Ascending aorta (tissue), 2 donors: ENCODE results near the gene GPR176. TPM values are rescaled to one million over a fixed set of nuclear protein-coding genes. Genes with fewer than 3 reads are reported as not detected.

Source experiments
- DNase-seq, 2 donors: peaks; one replicate each; pipeline ENCODE4 v3.0.0-alpha.2; 2019; ENCODE audit warnings: low spot score in 2 of 2
- H3K27ac ChIP-seq, 2 donors: fragments of 200-600 bp; sonication (generic); one replicate each; pipeline ENCODE4 v1.5.1; 2016 to 2017; ENCODE audit warnings: mild to moderate bottlenecking in 1 of 2
- H3K27me3 ChIP-seq: fragments of 200-600 bp; sonication (generic); one replicate; pipeline ENCODE4 v1.5.1; 2017
- H3K36me3 ChIP-seq, 2 donors: fragments of 200-600 bp; sonication (generic); one replicate each; pipeline ENCODE4 v1.5.1; 2016
- H3K4me1 ChIP-seq, 2 donors: fragments of 200-600 bp; sonication (generic); one replicate each; pipeline ENCODE4 v1.5.1; 2016 to 2017; ENCODE audit warnings: mild to moderate bottlenecking in 1 of 2
- H3K4me3 ChIP-seq, 2 donors: fragments of 200-600 bp; sonication (generic); one replicate each; pipeline ENCODE4 v1.5.1; 2016 to 2017; ENCODE audit warnings: mild to moderate bottlenecking in 1 of 2
- H3K9me3 ChIP-seq, 2 donors: fragments of 200-600 bp; sonication (generic); one replicate each; pipeline ENCODE4 v1.5.1; 2016
- CTCF ChIP-seq, 3 experiments: fragments of 200-600 bp in 2 of 3; fragments of 450-650 bp in 1 of 3; sonication (generic) in 2 of 3; IDR thresholded peaks; one replicate each; pipeline ENCODE4 v1.5.1; 2016 to 2019; ENCODE audit warnings: antibody characterized with exemption in 3 of 3, mild to moderate bottlenecking in 1 of 3, moderate library complexity in 1 of 3
- intact Hi-C: fragments of 100-400 bp; cut with DNase I; formaldehyde crosslinking; loops from one replicate; pipeline ENCODE4 v1.15.1; 2023
- total RNA-seq: library from RNA; depleted of rRNA; stranded (reverse); fragments of >200 nt; gene quantifications from one replicate; pipeline ENCODE4 v1.1.0, GENCODE V29; 2016

GPR176 gene
- total RNA-seq, 1 donor from 2014 or later, result 99.1 TPM

GRCh38 chr15:39881790-39882189, 38.3 kb downstream of the GPR176 start:
- Histone ChIP-seq H3K27me3 (no peaks in the 10 kb centered on the region), H3K9me3 (no peaks in the 10 kb centered on the region), H3K27ac (no peak overlapping the region), H3K4me1 (no peaks in the 10 kb centered on the region), H3K4me3 (no peak overlapping the region), H3K36me3 (no peaks in the 10 kb centered on the region)
- DNase-seq, result no peak
- no peak for TF ChIP-seq CTCF (IDR thresholded peaks at IDR 0.05)
- intact Hi-C loops, result loop anchor here (10.0 kb wide), 1 partner anchor 93 kb away; no protein-coding TSS in a partner anchor

GRCh38 chr15:39880718-39881387, 39.2 kb downstream of the GPR176 start:
- Histone ChIP-seq H3K4me3 (no peak overlapping the region), H3K27ac (no peak overlapping the region), H3K36me3 (no peaks in the 10 kb centered on the region), H3K27me3 (no peaks in the 10 kb centered on the region), H3K4me1 (no peaks in the 10 kb centered on the region), H3K9me3 (no peaks in the 10 kb centered on the region)
- TF ChIP-seq CTCF (IDR thresholded peaks at IDR 0.05), result no peak
- DNase-seq, result no peak
- intact Hi-C loops, result loop anchor here (10.0 kb wide), 1 partner anchor 94 kb away; no protein-coding TSS in a partner anchor

- H3K36me3 ChIP-seq, result no peaks in the 10 kb centered on the region
- no peak overlapping the region for H3K4me3 ChIP-seq
- H3K27me3 ChIP-seq, result no peaks in the 10 kb centered on the region
- intact Hi-C loops, result no loop called here
- no peaks in the 10 kb centered on the region for H3K4me1 ChIP-seq
- no peaks in the 10 kb centered on the region for H3K9me3 ChIP-seq
- TF ChIP-seq CTCF (IDR thresholded peaks at IDR 0.05), result no peak
- DNase-seq, result no peak
- H3K27ac ChIP-seq, result no peak overlapping the region
Measured at GRCh38 chr15:39878406-39878785, 41.7 kb downstream of the GPR176 start.

GRCh38 chr15:39874890-39875549, 45.0 kb downstream of the GPR176 start:
- peak in 2 of 3 experiments; percentile 10 to 31 for TF ChIP-seq CTCF (IDR thresholded peaks at IDR 0.05)
- no peak for DNase-seq
- Histone ChIP-seq H3K36me3 (no peaks in the 10 kb centered on the region), H3K4me3 (no peak overlapping the region), H3K4me1 (peaks cover 3% of the 10 kb centered on the region in 2 donors), H3K9me3 (no peaks in the 10 kb centered on the region), H3K27me3 (no peaks in the 10 kb centered on the region), H3K27ac (no peak overlapping the region)
- intact Hi-C loops, result no loop called here

- H3K27me3 ChIP-seq, result no peaks in the 10 kb centered on the region
- intact Hi-C loops, result no loop called here
- no peaks in the 10 kb centered on the region for H3K9me3 ChIP-seq
- peaks cover 3 to 7% of the 10 kb centered on the region in 2 donors for H3K4me1 ChIP-seq
- DNase-seq, result no peak
- no peak overlapping the region for H3K4me3 ChIP-seq
- H3K27ac ChIP-seq, result no peak overlapping the region
- TF ChIP-seq CTCF (IDR thresholded peaks at IDR 0.05), result no peak
- no peaks in the 10 kb centered on the region for H3K36me3 ChIP-seq
Measured at GRCh38 chr15:39873978-39874377, 46.1 kb downstream of the GPR176 start.
